ENCODE results near the gene TRABD2A.
A peak's percentile ranks its signal among the peaks of the same experiment; 100 is the strongest.

The TRABD2A gene

GRCh38 chr2:84906900-84907714, 26.2 kb upstream of the TRABD2A start:
- peak; percentile 95 for DNase-seq (ENCODE audit: low read depth)
- TF ChIP-seq CTCF (IDR thresholded peaks at IDR 0.05; ENCODE audit: low read length, missing control alignments) = no peak
- peak overlapping the region; percentile 98 for H3K4me3 ChIP-seq (replicated peaks; ENCODE audit: low read depth, low read length)

GRCh38 chr2:84906108-84906899, 25.4 kb upstream of the TRABD2A start:
- H3K4me3 ChIP-seq (replicated peaks; ENCODE audit: low read depth, low read length) = peak overlapping the region; percentile 98
- DNase-seq (ENCODE audit: low read depth) = no peak
- TF ChIP-seq CTCF (IDR thresholded peaks at IDR 0.05; ENCODE audit: low read length, missing control alignments) = no peak

- peak; percentile 85 for DNase-seq (ENCODE audit: low read depth)
- H3K4me3 ChIP-seq (replicated peaks; ENCODE audit: low read depth, low read length) = peak within 1 kb of the TSS; percentile 98
- no peak for TF ChIP-seq CTCF (IDR thresholded peaks at IDR 0.05; ENCODE audit: low read length, missing control alignments)
Observed at GRCh38 chr2:84905181-84906107, 24.6 kb upstream of the TRABD2A start, which contains the start of gene TMSB10. TMSB10 (plus strand) TSS chr2:84905656.

GRCh38 chr2:84904717-84905174, 23.9 kb upstream of the TRABD2A start:
- DNase-seq (ENCODE audit: low read depth) = peak; percentile 77
- no peak for TF ChIP-seq CTCF (IDR thresholded peaks at IDR 0.05; ENCODE audit: low read length, missing control alignments)
- peak overlapping the region; percentile 98 for H3K4me3 ChIP-seq (replicated peaks; ENCODE audit: low read depth, low read length)

- DNase-seq (ENCODE audit: low read depth) = no peak
- no peak overlapping the region for H3K4me3 ChIP-seq (replicated peaks; ENCODE audit: low read depth, low read length)
- no peak for TF ChIP-seq CTCF (IDR thresholded peaks at IDR 0.05; ENCODE audit: low read length, missing control alignments)
Observed at GRCh38 chr2:84904151-84904550, 23.3 kb upstream of the TRABD2A start.

GRCh38 chr2:84902526-84902925, 21.6 kb upstream of the TRABD2A start:
- no peak for TF ChIP-seq CTCF (IDR thresholded peaks at IDR 0.05; ENCODE audit: low read length, missing control alignments)
- DNase-seq (ENCODE audit: low read depth) = no peak
- no peak overlapping the region for H3K4me3 ChIP-seq (replicated peaks; ENCODE audit: low read depth, low read length)
